Liver (tissue), 3 donors: ENCODE results near the gene HOXD8.

Experiments
- ATF3 ChIP-seq: IDR thresholded peaks from 2 replicates; pipeline ENCODE4 v1.6.1; 2016; ENCODE audit warnings: antibody characterized with exemption
- CTCF ChIP-seq: fragments of 150-350 bp; IDR thresholded peaks from 2 replicates; pipeline ENCODE4 v1.5.1; 2017; ENCODE audit warnings: improper control_type of control experiment, low read depth, low read length; ENCODE audit not compliant: missing input control
- EGR1 ChIP-seq, 2 donors: IDR thresholded peaks; 2 replicates each; pipeline ENCODE4 v1.6.1; 2016 to 2018; ENCODE audit warnings: antibody characterized with exemption in 2 of 2, low read depth in 2 of 2
- FOXA1 ChIP-seq: IDR thresholded peaks from 2 replicates; pipeline ENCODE4 v1.6.1; 2016; ENCODE audit warnings: antibody characterized with exemption
- GABPA ChIP-seq, 2 donors: IDR thresholded peaks in 1 of 2; conservative IDR thresholded peaks in 1 of 2; 2 replicates each; pipeline ENCODE4 v1.6.1; 2016; ENCODE audit warnings: antibody characterized with exemption in 2 of 2, mild to moderate bottlenecking in 1 of 2, moderate library complexity in 1 of 2
- JUND ChIP-seq, 2 donors: IDR thresholded peaks; 2 replicates each; pipeline ENCODE4 v1.6.1; 2016; ENCODE audit warnings: antibody characterized with exemption in 2 of 2
- MAX ChIP-seq: IDR thresholded peaks from 2 replicates; pipeline ENCODE4 v1.6.1; 2016; ENCODE audit warnings: antibody characterized with exemption
- NR2F2 ChIP-seq: IDR thresholded peaks from 2 replicates; pipeline ENCODE4 v1.6.1; 2016; ENCODE audit warnings: antibody characterized with exemption
- RAD21 ChIP-seq, 2 donors: IDR thresholded peaks; 2 replicates each; pipeline ENCODE4 v1.6.1; 2016; ENCODE audit warnings: antibody characterized with exemption in 2 of 2, mild to moderate bottlenecking in 2 of 2
- REST ChIP-seq: IDR thresholded peaks from 2 replicates; pipeline ENCODE4 v1.6.1; 2016; ENCODE audit warnings: antibody characterized with exemption, mild to moderate bottlenecking
- RXRA ChIP-seq, 2 donors: IDR thresholded peaks; 2 replicates each; pipeline ENCODE4 v1.6.1; 2017 to 2018; ENCODE audit warnings: antibody characterized with exemption in 2 of 2, mild to moderate bottlenecking in 1 of 2
- SP1 ChIP-seq: IDR thresholded peaks from 2 replicates; pipeline ENCODE4 v1.6.1; 2018; ENCODE audit warnings: antibody characterized with exemption, mild to moderate bottlenecking
- TAF1 ChIP-seq: conservative IDR thresholded peaks from 2 replicates; pipeline ENCODE4 v1.6.1; 2016; ENCODE audit warnings: antibody characterized with exemption, mild to moderate bottlenecking
- YY1 ChIP-seq: IDR thresholded peaks from 2 replicates; pipeline ENCODE4 v1.6.1; 2016; ENCODE audit warnings: antibody characterized with exemption, mild to moderate bottlenecking
- donor health status: healthy.
- donor health status: healthy.

- TF ChIP-seq SP1 (no peak), CTCF (no peak), FOXA1 (no peak), EGR1 (IDR thresholded peaks at IDR 0.05; ENCODE audit: low read depth in 2 of 2) (no peak), REST (no peak), JUND (IDR thresholded peaks at IDR 0.05) (no peak), MAX (no peak), YY1 (no peak), RAD21 (IDR thresholded peaks at IDR 0.05) (no peak), GABPA (IDR thresholded peaks at IDR 0.05 in 1 of 2, conservative IDR thresholded peaks at IDR 0.05 in 1 of 2) (no peak), RXRA (IDR thresholded peaks at IDR 0.05) (no peak), ATF3 (no peak), TAF1 (no peak), NR2F2 (no peak)
These were observed 17.8 kb downstream of the HOXD8 start for GRCh38 chr2:176147210-176147799.
